GM12892 (cell line): ENCODE measurements around the gene BIN1.

Source experiments
- POLR2A ChIP-seq: IDR thresholded peaks from 2 replicates; pipeline ENCODE4 v1.6.1; 2011; ENCODE audit warnings: low read depth, low read length, control low read depth
- POLR2AphosphoS5 ChIP-seq: IDR thresholded peaks from 2 replicates; pipeline ENCODE4 v1.6.1; 2011; ENCODE audit warnings: low read depth, low read length, control low read depth
- TAF1 ChIP-seq: IDR thresholded peaks from 2 replicates; pipeline ENCODE4 v1.6.1; 2011; ENCODE audit warnings: low read depth, mild to moderate bottlenecking, control low read depth, low read length, borderline replicate concordance

- TF ChIP-seq POLR2A, result no peak
- TF ChIP-seq POLR2AphosphoS5, result no peak
- no peak for TF ChIP-seq TAF1
Observed at GRCh38 chr2:127085317-127085681, 21.7 kb downstream of the BIN1 start.
